Right ventricle myocardium inferior (tissue), 1 donor: ENCODE measurements around the gene PORCN. TPM values are rescaled to one million over a fixed set of nuclear protein-coding genes. Genes with fewer than 3 reads are reported as not detected.
A peak's percentile ranks its signal among the peaks of the same experiment; 100 is the strongest.
"Not testable (repeated sequence)": the region's sequence is repeated elsewhere in the genome, so short reads cannot be mapped to it uniquely, and the experiment has no call there.

Experiments
- ATAC-seq: fragments of 200-7000 bp; cut with Tn5 transposase; one replicate; pipeline ENCODE4 v1.9.1; 2020; ENCODE audit warnings: mild to moderate bottlenecking, moderate library complexity
- DNase-seq: peaks from one replicate; pipeline ENCODE4 v3.0.0; 2021; ENCODE audit errors: missing footprints
- intact Hi-C: fragments of 100-400 bp; cut with DNase I; formaldehyde crosslinking; loops from one replicate; pipeline ENCODE4 v1.11.0; 2022
- total RNA-seq: library from RNA; stranded (reverse); fragmentation: NEBNext Ultra II Directional; extraction: Animal tissue kit (Norgen Biotek cat#: 25700); gene quantifications from one replicate; pipeline ENCODE4 v1.2.1, GENCODE V29; 2021
- donor health status: DM: no; HTN: yes; CAD: no; lungs with severe emphysema.

PORCN gene
- total RNA-seq, 1 donor from 2014 or later, result 13.5 TPM

DNA sequence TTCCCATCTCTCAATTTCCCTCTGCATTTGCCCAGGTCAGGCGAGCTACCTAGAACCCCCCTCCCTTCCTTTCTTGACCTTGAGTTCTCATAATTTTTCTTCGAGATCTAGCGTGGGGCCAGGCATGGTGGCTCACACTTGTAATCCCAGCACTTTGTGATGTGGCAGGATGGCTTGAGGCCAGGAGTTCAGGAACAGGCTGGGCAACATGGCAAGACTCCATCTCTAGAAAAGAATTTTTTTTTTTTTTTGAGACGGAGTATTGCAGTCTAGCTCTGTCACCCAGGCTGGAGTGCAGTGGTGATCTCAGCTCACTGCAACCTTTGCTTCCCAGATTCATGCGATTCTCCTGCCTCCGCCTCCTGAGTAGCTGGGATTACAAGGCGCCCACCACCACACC is 4.5 kb upstream of the PORCN start:
- DNase-seq (no peak), ATAC-seq (no peak)
- intact Hi-C loops, result no loop called here

DNA sequence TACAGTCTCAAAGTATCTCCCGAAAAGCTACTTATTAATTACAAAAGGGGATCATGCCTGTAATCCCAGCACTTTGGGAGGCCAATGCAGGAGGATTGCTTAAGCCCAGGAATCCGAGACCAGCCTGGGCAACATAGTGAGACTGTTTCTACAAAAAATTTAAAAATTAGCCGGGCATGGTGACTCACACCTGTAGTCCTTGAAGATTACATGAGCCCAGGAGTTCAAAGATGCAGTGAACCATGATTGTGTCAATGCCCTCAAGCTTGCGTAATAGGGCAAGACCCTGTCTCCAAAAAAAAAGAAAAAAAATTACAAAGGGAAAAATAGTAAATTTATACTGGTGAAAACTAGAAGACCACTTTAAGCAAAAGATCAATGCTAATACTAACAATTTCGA is 3.3 kb upstream of the PORCN start:
- ATAC-seq (no peak), DNase-seq (no peak)
- intact Hi-C loops, result loop anchor here (5.0 kb wide), 1 partner anchor 423 kb away; no protein-coding TSS in a partner anchor

DNA sequence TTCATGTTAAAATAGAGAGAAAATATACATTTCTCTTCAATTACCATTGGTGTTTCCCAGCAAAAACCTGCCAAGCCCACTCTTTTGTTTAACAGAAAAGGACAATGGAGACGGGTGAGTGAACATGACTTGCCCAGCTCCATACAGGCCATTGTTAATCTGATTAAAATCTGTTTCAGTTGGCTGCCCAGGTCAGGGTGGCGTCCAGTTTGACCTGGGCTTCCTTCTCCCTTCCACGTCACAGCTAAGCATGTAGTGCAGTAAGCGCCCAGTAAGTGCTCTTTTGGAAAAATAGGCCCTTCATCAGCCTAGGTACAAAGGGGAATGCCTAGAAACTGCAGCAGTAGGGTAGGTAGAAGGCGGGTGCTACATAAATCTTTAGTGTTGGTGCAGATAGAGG is 1.5 kb upstream of the PORCN start:
- intact Hi-C loops, result loop anchor here (5.0 kb wide), 1 partner anchor 425 kb away; no protein-coding TSS in a partner anchor
- ATAC-seq (no peak), DNase-seq (no peak)

DNA sequence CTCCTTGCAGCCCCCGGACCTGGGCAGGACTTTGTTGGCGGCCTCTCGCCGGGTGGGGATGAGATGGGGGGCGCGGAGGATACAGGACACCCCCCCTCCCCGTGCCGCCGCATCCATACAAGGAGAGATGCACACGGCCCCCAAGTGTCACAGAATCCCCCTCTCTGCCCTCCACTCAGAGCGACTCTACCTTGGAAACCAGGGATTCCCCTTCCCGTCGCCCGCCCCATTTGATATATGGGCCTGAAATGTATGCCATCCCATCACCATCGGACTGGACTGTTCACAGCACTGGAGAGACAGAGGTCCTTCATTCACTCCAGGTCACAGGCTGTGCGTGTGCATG is 426 bp downstream of the PORCN start:
- DNase-seq, result no peak
- intact Hi-C loops, result loop anchor here (5.0 kb wide), 1 partner anchor 427 kb away; no protein-coding TSS in a partner anchor

DNA sequence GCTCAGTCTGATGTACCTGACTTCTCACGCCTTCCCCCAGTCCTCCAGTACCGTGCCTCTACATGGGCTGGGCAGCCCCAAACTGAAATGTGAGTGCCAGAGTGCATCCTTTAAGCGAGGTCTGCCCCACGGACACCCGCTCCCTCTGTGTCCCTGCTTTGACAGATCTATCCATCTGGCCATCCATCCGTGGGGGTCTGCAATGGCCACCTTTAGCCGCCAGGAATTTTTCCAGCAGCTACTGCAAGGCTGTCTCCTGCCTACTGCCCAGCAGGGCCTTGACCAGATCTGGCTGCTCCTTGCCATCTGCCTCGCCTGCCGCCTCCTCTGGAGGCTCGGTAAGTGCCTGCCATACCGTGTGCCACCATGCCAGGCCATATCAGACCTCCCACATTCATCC is 827 bp downstream of the PORCN start:
- DNase-seq, result no peak
- intact Hi-C loops, result loop anchor here (5.0 kb wide), 1 partner anchor 427 kb away; no protein-coding TSS in a partner anchor
- no peak for ATAC-seq

More for the DNA sequence above, 426 bp downstream of the PORCN start:
- ATAC-seq, result peak; percentile 11

DNA sequence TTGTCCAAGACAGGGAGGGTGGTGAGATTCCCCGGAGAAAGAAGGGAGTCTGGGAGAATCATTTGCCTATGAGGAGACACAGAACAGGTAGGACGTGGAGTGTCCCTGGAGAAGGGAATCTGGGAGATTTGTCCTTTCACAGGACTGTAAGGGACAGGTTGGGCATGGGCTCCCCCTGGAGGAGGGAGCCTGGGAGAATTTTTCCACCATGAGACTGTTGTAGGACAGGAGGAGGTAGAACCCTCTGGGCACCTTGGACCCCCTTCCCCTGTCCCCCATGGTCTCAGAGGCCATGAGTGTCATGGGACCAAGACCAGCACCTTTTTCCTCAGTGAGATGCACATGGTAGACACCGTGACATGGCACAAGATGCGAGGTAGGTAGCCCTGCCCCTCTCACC is 2.8 kb downstream of the PORCN start:
- intact Hi-C loops, result no loop called here
- ATAC-seq (no peak), DNase-seq (no peak)

DNA sequence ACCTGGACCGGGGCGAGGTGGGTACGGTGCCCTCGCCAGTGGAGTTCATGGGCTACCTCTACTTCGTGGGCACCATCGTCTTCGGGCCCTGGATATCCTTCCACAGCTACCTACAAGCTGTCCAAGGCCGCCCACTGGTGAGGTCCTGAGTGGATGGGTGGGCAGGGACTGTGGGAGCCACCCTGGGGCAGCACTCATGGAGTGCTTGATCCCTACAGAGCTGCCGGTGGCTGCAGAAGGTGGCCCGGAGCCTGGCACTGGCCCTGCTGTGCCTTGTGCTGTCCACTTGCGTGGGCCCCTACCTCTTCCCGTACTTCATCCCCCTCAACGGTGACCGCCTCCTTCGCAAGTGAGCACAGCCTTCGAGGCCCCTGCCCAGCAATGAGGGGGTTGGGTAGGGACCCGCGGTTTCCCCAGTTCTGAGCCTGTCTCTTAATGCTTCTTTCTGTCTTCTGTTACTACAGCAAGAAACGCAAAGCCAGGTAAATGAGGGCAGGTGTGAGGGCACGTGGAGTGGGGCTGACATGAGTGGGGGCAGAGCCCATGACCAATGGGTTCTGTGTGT is 3.7 kb downstream of the PORCN start:
- ATAC-seq (no peak), DNase-seq (no peak)
- intact Hi-C loops, result no loop called here

DNA sequence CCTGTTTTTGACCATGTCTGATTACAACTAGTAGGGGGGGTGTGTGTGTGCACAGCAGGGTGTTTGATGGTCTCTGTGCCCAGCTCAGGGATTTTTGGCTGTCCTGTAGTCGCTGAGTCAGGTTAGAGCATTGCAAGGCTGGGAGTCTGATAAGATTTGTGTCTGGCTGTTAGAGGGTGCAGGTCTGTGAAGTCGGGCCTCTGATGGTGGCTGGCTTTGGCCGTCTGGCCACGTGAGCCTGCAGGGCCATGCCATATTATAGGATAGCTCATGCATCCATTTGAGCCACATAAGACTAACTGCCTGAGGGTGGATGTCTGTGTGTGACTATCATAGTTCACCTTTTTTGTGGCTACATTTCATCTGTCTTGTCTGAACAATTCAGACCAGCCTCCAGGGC is 4.9 kb downstream of the PORCN start:
- ATAC-seq, result no peak
- no peak for DNase-seq

DNA sequence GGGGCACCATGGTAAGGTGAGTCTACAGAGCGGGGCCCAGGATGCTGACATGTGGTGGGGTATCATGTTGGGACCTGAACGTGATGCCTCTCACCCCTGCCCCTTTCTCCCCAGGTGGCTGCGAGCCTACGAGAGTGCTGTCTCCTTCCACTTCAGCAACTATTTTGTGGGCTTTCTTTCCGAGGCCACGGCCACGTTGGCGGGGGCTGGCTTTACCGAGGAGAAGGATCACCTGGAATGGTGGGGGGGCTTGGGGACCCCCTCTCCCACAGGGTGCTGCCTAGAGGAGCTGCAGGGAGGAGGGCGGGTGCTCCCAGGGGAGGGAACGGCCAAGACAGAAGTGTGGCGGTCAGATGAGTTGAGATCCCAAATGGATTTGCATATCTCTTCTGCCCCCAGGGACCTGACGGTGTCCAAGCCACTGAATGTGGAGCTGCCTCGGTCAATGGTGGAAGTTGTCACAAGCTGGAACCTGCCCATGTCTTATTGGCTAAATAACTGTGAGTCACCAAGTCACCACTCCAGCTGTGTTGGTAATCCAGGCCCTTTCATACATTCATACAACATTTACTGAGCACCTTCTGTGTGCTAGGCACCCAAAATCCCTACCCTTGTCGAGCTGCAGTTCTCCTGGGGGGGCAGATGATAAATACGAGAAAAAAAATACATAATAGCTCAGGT is 5.5 kb downstream of the PORCN start:
- no peak for ATAC-seq
- no peak for DNase-seq
- intact Hi-C loops, result no loop called here

More for the DNA sequence above, 4.9 kb downstream of the PORCN start:
- intact Hi-C loops, result no loop called here

DNA sequence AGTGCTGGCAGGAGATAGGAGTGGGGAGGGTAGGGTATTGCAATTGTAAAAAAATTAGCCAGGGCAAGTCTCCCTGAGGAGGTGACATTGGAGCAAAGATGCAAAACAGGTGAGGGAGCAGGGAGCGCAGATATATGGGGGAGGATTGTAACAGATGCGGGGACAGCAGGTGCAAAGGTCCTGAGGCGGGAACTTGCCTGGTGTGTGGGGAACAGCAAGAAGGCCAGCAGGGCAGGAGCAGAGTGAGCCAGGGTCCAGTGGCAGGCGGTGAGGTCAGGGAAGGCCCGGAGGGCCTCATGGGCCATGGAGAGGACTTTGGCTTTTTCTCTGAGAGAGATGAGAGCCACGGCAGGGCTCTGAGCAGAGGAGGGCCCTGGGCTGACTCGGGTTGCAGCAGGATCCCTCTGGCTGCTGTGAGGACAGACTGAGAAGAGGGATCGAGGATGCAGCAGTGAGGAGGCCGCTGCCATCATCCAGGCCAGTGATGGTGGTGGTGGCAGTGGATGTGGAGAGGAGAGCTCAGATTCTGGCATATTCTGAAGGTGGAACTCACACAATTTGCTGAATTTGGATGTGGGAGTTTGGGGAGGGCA is 6.2 kb downstream of the PORCN start:
- DNase-seq, result no peak
- ATAC-seq, result no peak
- intact Hi-C loops, result no loop called here

DNA sequence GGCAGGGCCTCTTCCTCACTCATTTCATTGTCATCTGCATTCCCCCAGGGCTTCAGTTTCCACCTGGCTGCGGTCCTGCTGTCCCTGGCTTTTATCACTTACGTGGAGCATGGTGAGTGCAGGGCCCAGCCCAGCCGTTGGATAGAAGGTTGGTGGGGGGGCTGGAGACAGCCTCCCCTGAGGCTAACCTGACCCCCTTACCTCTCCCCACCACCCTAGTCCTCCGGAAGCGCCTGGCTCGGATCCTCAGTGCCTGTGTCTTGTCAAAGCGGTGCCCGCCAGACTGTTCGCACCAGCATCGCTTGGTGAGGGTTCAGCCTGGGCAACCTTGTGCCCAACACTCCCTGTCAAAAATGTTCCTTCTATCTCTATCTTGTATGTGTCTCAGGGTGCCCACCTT is 7.0 kb downstream of the PORCN start:
- DNase-seq, result no peak
- no peak for ATAC-seq
- intact Hi-C loops, result no loop called here

DNA sequence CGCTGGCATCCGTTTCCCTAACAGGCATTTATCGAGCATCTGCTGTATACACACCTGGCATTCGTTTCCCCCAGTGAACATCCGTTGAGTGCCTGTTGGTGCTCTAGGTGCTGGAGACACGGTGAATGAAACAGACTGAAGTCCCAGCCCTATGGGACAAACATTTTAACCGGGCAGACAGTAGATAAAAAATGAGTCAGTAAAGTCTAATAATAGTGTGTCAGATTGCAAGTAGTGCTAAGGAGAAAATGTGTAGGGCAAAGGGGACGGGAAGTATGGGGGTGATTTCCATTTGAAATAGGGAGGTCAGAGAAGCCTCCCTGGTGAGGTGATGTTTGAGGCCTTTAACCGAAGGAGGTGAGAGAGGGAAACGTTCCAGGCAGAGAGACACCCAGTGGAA is 7.5 kb downstream of the PORCN start:
- DNase-seq (no peak), ATAC-seq (no peak)
- intact Hi-C loops, result no loop called here

DNA sequence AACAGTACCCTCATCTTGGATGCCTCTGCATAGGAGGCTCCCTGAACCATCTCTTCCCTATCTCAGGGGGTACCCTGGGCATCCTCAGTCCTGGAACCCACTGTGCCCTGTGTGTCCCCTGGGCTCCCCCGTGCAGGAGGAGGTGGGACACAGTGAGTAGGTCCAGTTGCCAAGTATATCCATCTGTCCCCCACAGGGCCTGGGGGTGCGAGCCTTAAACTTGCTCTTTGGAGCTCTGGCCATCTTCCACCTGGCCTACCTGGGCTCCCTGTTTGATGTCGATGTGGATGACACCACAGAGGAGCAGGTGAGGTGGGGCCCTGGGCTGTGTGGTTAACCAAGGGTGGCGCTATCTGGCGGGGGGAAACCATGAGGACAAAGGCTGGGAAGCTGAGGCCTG is 8.2 kb downstream of the PORCN start:
- intact Hi-C loops, result no loop called here
- ATAC-seq, result no peak
- DNase-seq, result no peak

DNA sequence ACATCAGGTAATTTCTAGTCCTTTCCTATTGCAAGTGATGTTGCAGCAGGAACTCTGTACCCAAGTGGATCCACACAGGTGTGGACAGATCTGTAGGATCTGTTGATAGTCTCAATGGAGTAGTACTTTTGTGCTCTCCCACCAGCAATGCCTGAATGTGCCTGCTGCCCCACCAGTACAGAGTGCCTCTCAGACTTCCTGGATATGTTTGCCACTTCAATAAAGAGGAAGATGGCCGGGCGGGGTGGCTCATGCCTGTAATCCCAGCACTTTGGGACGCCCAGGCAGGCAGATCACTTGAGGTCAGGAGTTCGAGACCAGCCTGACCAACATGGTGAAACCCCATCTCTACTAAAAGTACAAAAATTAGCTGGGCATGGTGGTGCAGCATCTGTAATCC is 10.7 kb downstream of the PORCN start:
- intact Hi-C loops, ATAC-seq, DNase-seq: not testable (repeated sequence)

DNA sequence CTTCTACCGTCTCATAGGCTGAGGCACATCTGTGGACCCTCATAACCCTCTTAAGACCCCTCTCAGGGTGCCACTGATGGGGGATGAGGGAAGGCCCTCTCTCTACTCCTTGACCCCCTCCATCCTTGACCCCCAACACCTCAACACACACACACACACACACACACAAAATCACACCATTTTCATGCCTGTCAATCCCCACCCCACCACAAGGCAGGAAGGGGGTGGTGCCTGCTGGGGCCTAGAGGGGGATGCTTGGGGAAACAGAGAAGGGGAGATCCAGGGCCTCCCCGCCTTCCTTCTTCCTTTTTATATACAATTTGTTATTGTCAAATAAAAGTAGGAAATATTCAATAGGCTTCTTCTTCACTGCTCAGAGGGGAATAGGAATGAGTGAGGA is 11.7 kb downstream of the PORCN start:
- intact Hi-C loops, result no loop called here
- ATAC-seq (no peak), DNase-seq (no peak)

DNA sequence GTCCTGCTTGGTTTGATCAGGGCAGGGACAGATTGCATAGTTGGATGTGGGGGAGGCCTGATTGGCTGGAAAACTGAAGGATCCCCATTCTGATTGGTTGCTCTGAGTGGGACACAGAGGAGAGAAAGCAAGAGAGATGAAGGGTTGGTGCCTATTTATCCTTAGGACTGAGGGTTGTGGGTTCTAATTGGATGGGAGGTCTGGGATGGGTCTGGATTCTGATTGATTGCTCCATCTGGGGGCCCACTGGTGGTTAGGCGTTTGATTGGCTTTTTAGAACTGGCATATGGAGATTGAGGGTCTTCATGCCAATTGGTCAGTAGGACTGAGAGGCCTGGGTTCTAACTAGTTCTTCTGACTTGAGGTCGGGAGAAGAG is 12.2 kb downstream of the PORCN start:
- ATAC-seq, result no peak
- DNase-seq, result no peak
- intact Hi-C loops, result no loop called here

DNA sequence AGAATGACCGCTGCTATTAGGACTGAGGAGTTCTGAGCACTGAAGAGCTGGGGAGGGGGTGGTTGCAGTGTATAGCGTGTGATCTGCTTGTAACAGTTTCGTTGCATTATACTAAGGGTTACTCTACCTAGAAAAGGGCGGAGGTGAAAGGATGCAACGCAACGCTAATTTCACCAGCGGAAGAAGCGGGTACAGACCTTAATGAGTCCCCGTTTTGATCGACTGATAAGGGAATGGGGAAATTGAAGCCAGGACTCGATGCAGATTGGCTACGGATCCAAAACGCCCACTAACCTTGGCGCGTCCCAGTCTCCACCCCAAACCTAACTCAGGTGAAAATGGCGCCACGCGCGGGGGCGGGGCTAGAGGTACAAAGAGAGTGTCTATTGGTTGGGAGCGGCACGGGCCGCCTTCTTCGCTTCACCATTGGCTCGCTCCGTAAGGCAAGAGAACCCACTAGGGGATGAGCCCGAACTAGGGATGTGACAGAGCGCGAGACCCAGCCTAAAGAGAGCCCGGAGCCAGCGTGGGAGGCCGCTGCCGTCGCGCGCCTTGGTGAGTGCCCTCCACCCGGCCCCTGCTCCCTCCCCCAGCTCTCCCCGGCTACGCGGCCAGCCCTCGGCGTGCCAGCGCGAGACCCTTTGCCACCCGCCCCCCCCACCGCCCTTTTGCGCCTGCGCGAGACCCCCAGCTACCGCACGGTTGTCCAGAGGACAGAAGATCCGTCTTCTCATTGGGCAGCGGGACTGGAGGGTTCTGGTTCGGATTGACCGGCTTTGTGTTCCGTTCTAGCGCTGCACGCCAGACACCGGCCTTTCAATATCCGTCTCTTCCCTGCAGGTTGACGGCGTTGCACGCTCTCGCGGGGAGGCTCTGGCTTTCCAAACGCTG is 12.8 kb downstream of the PORCN start, which contains the start of gene EBP:
TSS of gene EBP (plus strand) at position 456 of the 891 bp plus-strand sequence. CDS start 1,964 bp downstream, outside the sequence.
- intact Hi-C loops, result no loop called here
- ATAC-seq (peak; percentile 99), DNase-seq (peak; percentile 94)

DNA sequence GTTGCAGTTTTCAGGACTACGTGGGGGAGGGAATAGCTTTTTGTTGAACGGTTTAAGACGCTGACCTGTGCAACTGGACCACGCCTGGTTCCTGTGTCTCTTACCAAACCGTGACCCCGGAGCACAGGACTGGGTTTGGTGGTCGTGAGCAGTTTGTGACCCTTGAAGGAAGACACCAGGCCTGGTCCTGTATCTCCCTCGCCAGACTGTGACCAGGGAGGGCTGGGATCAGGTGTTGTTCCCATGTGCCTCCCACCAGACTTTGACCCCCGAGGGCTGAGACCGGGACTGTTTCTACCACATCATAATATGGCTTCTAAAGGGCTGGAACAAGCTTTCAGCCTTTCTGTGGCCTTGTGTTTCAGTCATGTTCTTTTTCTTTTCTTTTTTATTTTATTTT is 13.5 kb downstream of the PORCN start:
- intact Hi-C loops, result no loop called here
- DNase-seq (no peak), ATAC-seq (peak; percentile 15)

DNA sequence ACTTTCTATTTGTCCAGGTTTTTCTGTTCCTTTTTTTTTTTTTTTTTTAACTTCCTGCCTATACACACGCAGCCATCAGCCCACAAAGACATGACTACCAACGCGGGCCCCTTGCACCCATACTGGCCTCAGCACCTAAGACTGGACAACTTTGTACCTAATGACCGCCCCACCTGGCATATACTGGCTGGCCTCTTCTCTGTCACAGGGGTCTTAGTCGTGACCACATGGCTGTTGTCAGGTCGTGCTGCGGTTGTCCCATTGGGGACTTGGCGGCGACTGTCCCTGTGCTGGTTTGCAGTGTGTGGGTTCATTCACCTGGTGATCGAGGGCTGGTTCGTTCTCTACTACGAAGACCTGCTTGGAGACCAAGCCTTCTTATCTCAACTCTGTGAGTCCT is 14.9 kb downstream of the PORCN start:
- intact Hi-C loops, result no loop called here
- ATAC-seq (no peak), DNase-seq (no peak)
